Heart left ventricle (tissue), 16 donors: Measurements from ENCODE around the gene DVL1. TPM values are rescaled to one million over a fixed set of nuclear protein-coding genes. Genes with fewer than 3 reads are reported as not detected.

ENCODE experiments used
- ATAC-seq, 4 donors: fragments of 200-7000 bp; cut with Tn5 transposase; one replicate each; pipeline ENCODE4 v1.9.1; 2020 to 2022; ENCODE audit warnings: moderate library complexity in 4 of 4, mild to moderate bottlenecking in 3 of 4, moderate number of reproducible peaks in 1 of 4
- DNase-seq, 5 donors: peaks; one replicate each; pipeline ENCODE4 v3.0.0-alpha.2; 2020
- H3K27ac ChIP-seq, 12 donors: fragments of 200-600 bp; sonication (generic) in 4 of 12; one replicate each; pipeline versions ENCODE4 v1.5.0 to v1.8.0; 2016 to 2022; ENCODE audit warnings: mild to moderate bottlenecking in 2 of 12
- H3K27me3 ChIP-seq, 9 donors: fragments of 200-600 bp; sonication (generic) in 2 of 9; one replicate each; pipeline versions ENCODE4 v1.5.1 to v1.8.0; 2016 to 2022; ENCODE audit warnings: mild to moderate bottlenecking in 3 of 9
- H3K36me3 ChIP-seq, 9 donors: fragments of 200-600 bp; sonication (generic) in 2 of 9; one replicate each; pipeline versions ENCODE4 v1.5.0 to v1.8.0; 2018 to 2022; ENCODE audit warnings: mild to moderate bottlenecking in 2 of 9
- H3K4me1 ChIP-seq, 12 donors: fragments of 200-600 bp; sonication (generic) in 4 of 12; one replicate each; pipeline versions ENCODE4 v1.5.0 to v1.8.0; 2016 to 2022; ENCODE audit warnings: mild to moderate bottlenecking in 3 of 12
- H3K4me3 ChIP-seq, 12 donors: fragments of 200-600 bp; sonication (generic) in 4 of 12; one replicate each; pipeline versions ENCODE4 v1.5.0 to v1.8.0; 2017 to 2022; ENCODE audit warnings: mild to moderate bottlenecking in 9 of 12, moderate library complexity in 4 of 12
- H3K9me3 ChIP-seq, 12 donors: fragments of 200-600 bp; sonication (generic) in 4 of 12; one replicate each; pipeline versions ENCODE4 v1.5.0 to v1.8.0; 2016 to 2022; ENCODE audit warnings: mild to moderate bottlenecking in 1 of 12
- POLR2A ChIP-seq, 2 donors: fragments of 450-650 bp; IDR thresholded peaks; one replicate each; pipeline ENCODE4 v1.6.1; 2017; ENCODE audit warnings: antibody characterized with exemption in 2 of 2, mild to moderate bottlenecking in 2 of 2, moderate library complexity in 2 of 2
- whole genome bisulfite sequencing, 4 donors: extraction: QIAGEN DNeasy Blood & Tissue Kit in 2 of 4; methylation state at CpG; one replicate each; pipeline versions ENCODE4 v1.1.5 to v1.1.7; 2013 to 2018; 5-methylcytosine and 5-hydroxymethylcytosine counted together
- intact Hi-C, 10 donors: fragments of 100-400 bp; cut with DNase I; formaldehyde crosslinking; loops; one replicate each; pipeline versions ENCODE4 v1.11.1 to v1.14.2; 2022
- polyA plus RNA-seq, 2 donors: library from polyadenylated mRNA; stranded (reverse); fragments of 200-250 nt; gene quantifications; one replicate each; pipeline ENCODE4 v1.2.3, GENCODE V29; 2013
- total RNA-seq, 9 donors: library from RNA; depleted of rRNA in 2 of 9; stranded (reverse); fragments of >200 nt in 2 of 9; fragmentation: NEBNext Ultra II Directional in 3 of 9; extraction: Animal tissue kit (Norgen Biotek cat#: 25700) in 3 of 9; gene quantifications; one replicate each; pipeline versions ENCODE4 v1.1.0 to v1.2.4, GENCODE V29; 2016 to 2023
- TF ChIP-seq, protein P1 (sequence below), 12 donors: fragments of 200-600 bp; sonication (generic) in 4 of 12; IDR thresholded peaks; one replicate each; pipeline versions ENCODE4 v1.5.0 to v1.8.0; 2018 to 2022; ENCODE audit warnings: antibody characterized with exemption in 12 of 12, mild to moderate bottlenecking in 5 of 12
- donor health status: ischemic (EF 13 %, LVEDD 7.1; RV severe dilation, severe dysfunction).
- donor health status: healthy with polysubstance abuse.
- donor health status: DM: no; HTN: yes; CAD: no.
- donor health status: DM: no; HTN: no; CAD: no.
- donor health status: ischemic (EF 25% LVEDD 6.9; RV normal size, moderate dysfunction).
- donor health status: ischemic (EF 25% LVEDD 5.7; RV mildly dilated, moderate dysfunction).
- donor health status: healthy.
- donor health status: DM: yes; HTN: yes; CAD: no.
- donor health status: ischemic (EF 35%, LVEDD 5.7; RV mildly dilated, moderate dysfunction).
- donor health status: nonischemic (EF 11% LVEDD 7.7; RV severe dilation, severe dysfunction).
- donor health status: DM: yes; HTN: yes; CAD: no.
- donor health status: PGD.
- donor health status: ischemic (EF 29% LVEDD 5.4; RV normal size, mild dysfunction).
- donor health status: nonischemic (EF 23%, LVEDD 6.1; RV moderate dilation, normal function).

DVL1 gene
- total and polyA plus RNA-seq, 11 donors: 75.3 to 177 (median 87.1) TPM

DNA sequence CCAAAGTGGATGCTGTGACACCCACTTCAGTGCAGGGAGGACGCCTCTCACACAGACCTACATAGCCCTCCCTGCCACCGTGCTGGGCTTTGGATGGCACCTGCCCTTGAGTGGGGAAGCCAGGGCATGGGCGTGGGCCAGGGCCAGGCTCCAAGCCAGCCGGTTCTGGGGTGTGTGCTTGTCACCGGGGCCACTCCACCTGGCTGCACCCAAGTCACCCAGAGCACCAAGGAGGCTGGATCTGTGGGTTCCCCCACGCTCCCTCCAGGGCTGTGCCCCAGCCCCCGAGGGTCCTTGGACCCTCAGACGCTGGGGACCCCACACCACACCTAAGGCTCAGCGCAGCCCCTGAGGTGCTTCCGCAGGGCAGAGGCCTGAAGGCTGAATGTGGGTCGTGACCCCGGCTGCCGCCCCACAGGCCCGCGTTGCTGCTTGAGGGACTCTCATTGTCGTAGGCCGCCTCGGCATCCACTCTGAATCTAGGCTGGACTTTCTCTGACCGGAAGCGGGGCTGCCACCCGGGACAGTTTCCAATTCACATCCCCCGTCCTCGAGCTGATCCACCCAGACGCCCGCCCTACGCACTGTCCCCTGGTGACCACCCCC lies 7.7 kb upstream of the DVL1 start:
- H3K9me3 ChIP-seq: no peaks in the 10 kb centered on the region
- no peak for TF ChIP-seq POLR2A (IDR thresholded peaks at IDR 0.05)
- TF ChIP-seq, protein P1, sequence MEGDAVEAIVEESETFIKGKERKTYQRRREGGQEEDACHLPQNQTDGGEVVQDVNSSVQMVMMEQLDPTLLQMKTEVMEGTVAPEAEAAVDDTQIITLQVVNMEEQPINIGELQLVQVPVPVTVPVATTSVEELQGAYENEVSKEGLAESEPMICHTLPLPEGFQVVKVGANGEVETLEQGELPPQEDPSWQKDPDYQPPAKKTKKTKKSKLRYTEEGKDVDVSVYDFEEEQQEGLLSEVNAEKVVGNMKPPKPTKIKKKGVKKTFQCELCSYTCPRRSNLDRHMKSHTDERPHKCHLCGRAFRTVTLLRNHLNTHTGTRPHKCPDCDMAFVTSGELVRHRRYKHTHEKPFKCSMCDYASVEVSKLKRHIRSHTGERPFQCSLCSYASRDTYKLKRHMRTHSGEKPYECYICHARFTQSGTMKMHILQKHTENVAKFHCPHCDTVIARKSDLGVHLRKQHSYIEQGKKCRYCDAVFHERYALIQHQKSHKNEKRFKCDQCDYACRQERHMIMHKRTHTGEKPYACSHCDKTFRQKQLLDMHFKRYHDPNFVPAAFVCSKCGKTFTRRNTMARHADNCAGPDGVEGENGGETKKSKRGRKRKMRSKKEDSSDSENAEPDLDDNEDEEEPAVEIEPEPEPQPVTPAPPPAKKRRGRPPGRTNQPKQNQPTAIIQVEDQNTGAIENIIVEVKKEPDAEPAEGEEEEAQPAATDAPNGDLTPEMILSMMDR (IDR thresholded peaks at IDR 0.05): no peak
- H3K27ac ChIP-seq: peak overlapping the region in 11 of 12 donors; percentile 38 to 91 (median 83)
- H3K4me1 ChIP-seq: peaks cover 0 to 66% (median 36%) of the 10 kb centered on the region in 12 donors
- ATAC-seq (no peak), DNase-seq (peak in 1 of 5 donors; percentile 53)
- H3K36me3 ChIP-seq: peaks cover 0 to 24% (median 0%) of the 10 kb centered on the region in 9 donors
- peaks cover 4 to 55% (median 23%) of the 10 kb centered on the region in 9 donors for H3K27me3 ChIP-seq
- peak overlapping the region; percentile 14 to 81 (median 54) for H3K4me3 ChIP-seq
- intact Hi-C loops: no loop called here
- WGBS, 4 donors: 42 to 57% (median 52%) methylated on average over 21 to 26 of the region's 26 CpGs

GRCh38 chr1:1356166-1356795 lies 7.1 kb upstream of the DVL1 start:
- DNase-seq (peak in 1 of 5 donors; percentile 24), ATAC-seq (no peak)
- Histone ChIP-seq H3K27me3 (peaks cover 4 to 58% (median 23%) of the 10 kb centered on the region in 9 donors), H3K36me3 (peaks cover 0 to 24% (median 0%) of the 10 kb centered on the region in 9 donors), H3K27ac (peak overlapping the region in 7 of 12 donors; percentile 38 to 91 (median 86)), H3K4me3 (peak overlapping the region; percentile 14 to 81 (median 54)), H3K9me3 (no peaks in the 10 kb centered on the region), H3K4me1 (peaks cover 0 to 65% (median 40%) of the 10 kb centered on the region in 12 donors)
- intact Hi-C loops: no loop called here
- 38 to 65% (median 54%) methylated on average over 6 to 8 of the region's 8 CpGs for WGBS, 4 donors
- TF ChIP-seq, protein P1 (IDR thresholded peaks at IDR 0.05): no peak
- TF ChIP-seq POLR2A (IDR thresholded peaks at IDR 0.05): no peak

DNA sequence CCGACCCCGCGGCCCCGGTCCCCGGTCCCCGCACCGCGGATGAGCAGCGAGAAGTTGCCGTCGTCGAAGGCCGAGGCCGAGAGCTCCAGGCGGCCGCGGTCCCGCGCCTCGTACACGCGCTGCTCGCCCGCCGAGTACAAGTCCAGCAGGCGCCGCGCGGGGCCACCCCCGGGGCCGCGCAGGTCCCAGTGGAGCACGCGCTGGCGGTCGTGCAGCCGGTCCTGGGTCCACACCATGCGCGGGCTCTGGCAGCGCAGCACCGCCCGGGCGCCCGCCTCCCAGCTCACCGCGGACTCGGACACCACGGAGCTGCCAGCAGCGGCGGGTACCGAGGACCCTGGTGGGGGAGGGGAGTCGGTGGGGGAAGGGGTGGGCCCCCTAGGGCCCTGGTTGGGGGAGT lies 6.2 kb upstream of the DVL1 start:
- peaks cover 0 to 58% (median 37%) of the 10 kb centered on the region in 12 donors for H3K4me1 ChIP-seq
- ATAC-seq: no peak
- H3K27ac ChIP-seq: peak overlapping the region in 5 of 12 donors; percentile 34 to 91 (median 38)
- H3K4me3 ChIP-seq: peak overlapping the region in 11 of 12 donors; percentile 11 to 80 (median 38)
- H3K9me3 ChIP-seq: no peaks in the 10 kb centered on the region
- TF ChIP-seq, protein P1 (IDR thresholded peaks at IDR 0.05): no peak
- no peak for TF ChIP-seq POLR2A (IDR thresholded peaks at IDR 0.05)
- peaks cover 4 to 58% (median 22%) of the 10 kb centered on the region in 9 donors for H3K27me3 ChIP-seq
- intact Hi-C loops: no loop called here
- peaks cover 0 to 24% (median 0%) of the 10 kb centered on the region in 9 donors for H3K36me3 ChIP-seq
- peak in 1 of 5 donors; percentile 62 for DNase-seq
- 0 to 3% (median 2%) methylated on average over 12 to 52 of the region's 52 CpGs for WGBS, 4 donors
